WI38 (cell line): ENCODE results near the gene CUX1.

Experiments
- H3K4me3 ChIP-seq: 2 replicates; pipeline ENCODE4 v1.5.1; 2011; ENCODE audit warnings: low read depth, mild to moderate bottlenecking, control low read depth, low read length
- TF ChIP-seq, protein P1 (sequence below): IDR thresholded peaks from 2 replicates; pipeline ENCODE4 v1.5.1; 2012; ENCODE audit warnings: low read depth, mild to moderate bottlenecking, control low read depth, low read length

CUX1 gene

DNA sequence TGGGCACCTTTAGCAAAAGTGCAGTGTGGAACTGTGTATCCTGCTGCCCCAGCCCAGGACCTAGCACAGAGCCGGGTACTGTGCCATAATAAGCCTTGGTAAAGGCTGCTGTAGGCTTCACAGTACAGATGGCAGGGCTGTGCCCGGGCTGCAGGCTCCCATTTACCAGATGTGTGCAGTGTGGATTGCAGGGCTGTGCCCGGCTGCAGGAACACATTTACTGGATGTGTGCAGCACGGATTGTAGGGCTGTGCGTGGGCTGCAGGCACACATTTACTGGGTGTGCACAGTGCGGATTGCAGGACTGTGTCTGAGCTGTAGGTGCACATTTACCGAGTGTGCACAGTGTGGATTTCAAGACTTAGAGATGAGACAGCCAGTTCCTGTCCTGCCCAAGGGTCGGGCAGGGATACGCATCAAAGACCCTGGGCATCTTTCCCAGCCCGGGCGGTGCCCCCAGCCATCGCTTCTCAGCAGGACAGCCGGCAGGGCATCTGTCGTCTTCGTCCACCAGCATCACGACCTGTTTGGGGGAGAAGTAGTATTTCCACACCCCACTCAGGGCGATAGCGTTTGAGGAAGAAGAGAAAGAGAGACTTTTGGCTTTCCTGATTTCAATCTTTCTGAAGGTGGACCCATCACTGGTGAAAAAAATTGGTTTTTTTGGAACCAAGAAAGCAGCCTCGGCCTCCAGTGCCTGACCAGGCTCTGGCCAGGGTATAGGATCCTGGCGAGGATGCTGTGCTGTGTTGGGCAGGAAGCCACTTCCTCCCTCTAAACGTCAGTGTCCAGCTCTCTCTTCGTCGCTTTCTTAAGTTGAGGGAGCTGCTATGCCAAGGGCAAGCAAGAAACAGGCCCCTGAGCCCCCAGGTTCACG is 180.8 kb downstream of the CUX1 start:
- no peak overlapping the region for H3K4me3 ChIP-seq
- TF ChIP-seq, protein P1, sequence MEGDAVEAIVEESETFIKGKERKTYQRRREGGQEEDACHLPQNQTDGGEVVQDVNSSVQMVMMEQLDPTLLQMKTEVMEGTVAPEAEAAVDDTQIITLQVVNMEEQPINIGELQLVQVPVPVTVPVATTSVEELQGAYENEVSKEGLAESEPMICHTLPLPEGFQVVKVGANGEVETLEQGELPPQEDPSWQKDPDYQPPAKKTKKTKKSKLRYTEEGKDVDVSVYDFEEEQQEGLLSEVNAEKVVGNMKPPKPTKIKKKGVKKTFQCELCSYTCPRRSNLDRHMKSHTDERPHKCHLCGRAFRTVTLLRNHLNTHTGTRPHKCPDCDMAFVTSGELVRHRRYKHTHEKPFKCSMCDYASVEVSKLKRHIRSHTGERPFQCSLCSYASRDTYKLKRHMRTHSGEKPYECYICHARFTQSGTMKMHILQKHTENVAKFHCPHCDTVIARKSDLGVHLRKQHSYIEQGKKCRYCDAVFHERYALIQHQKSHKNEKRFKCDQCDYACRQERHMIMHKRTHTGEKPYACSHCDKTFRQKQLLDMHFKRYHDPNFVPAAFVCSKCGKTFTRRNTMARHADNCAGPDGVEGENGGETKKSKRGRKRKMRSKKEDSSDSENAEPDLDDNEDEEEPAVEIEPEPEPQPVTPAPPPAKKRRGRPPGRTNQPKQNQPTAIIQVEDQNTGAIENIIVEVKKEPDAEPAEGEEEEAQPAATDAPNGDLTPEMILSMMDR, result no peak

DNA sequence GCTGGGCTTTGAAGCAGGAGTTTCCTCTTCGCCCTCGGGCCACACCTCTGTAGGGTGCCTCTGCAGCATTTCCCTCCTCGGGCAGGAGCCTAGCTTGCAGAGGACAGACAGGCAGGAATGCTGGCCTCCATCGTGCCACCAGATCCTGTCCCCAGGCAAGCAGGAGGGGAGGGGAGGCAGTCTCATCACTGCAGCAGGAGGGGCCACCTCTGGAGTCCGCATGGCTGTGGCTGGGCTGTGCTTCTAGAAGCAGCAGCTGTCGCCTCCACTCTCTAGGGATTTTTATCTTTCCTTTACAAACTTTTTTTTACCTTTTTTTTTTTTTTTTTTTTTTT is 181.4 kb downstream of the CUX1 start:
- no peak overlapping the region for H3K4me3 ChIP-seq

GRCh38 chr7:101999393-101999792 is 182.0 kb downstream of the CUX1 start:
- no peak overlapping the region for H3K4me3 ChIP-seq
- TF ChIP-seq, protein P1, result no peak

More for the DNA sequence above, 181.4 kb downstream of the CUX1 start:
- TF ChIP-seq, protein P1, result no peak

GRCh38 chr7:102000123-102000522 is 182.7 kb downstream of the CUX1 start:
- H3K4me3 ChIP-seq, result no peak overlapping the region
- TF ChIP-seq, protein P1, result no peak

DNA sequence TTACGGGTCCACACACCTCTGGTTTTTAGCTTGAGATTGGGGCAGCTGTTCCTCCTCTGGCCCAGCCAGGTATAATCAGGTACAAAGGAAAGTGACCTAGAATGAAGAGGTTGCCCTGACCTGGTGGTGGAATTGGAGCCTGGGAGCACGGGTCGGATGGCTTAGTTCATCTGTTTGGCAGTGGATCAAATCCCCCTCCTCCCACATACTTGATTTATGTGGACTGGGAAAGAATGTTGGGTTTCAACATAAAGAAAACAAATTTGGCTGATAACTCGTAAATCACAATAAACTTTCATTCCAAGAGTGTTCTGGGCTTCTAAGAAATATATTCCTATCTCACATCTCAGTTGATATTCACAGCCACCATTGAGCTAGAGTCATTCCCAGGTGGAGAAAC is 186.8 kb downstream of the CUX1 start:
- TF ChIP-seq, protein P1, result no peak
- no peak overlapping the region for H3K4me3 ChIP-seq

DNA sequence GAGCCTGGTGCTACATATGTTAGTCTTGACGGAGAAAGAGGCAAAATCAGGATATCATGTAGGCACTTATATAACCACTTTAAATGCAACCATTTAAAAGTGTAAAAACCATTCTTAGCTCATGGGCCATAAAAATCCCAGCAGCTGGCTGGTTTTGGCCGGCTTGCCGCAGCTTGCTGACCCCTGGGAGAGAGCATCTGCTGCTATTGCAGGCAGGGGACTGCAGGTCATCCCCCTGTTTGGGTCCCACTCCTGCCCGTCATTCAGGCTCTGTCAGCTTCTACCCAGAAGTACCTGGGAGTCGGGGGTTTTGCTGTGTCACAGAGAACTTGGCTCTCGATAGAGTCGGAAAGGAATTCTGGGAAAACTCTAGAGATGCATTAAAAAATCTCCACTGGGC is 187.4 kb downstream of the CUX1 start:
- TF ChIP-seq, protein P1, result no peak
- H3K4me3 ChIP-seq, result no peak overlapping the region

GRCh38 chr7:102005933-102006480 is 188.6 kb downstream of the CUX1 start:
- H3K4me3 ChIP-seq, result no peak overlapping the region
- TF ChIP-seq, protein P1, result no peak
